IPS-NIHi7 (cell line): ENCODE data around the gene UNK.
"Not testable (repeated sequence)": the region's sequence is repeated elsewhere in the genome, so short reads cannot be mapped to it uniquely, and the experiment has no call there.

Experiments
- DNase-seq: peaks from one replicate; pipeline ENCODE4 v3.0.0; 2012; ENCODE audit warnings: mixed read lengths; ENCODE audit errors: extremely low spot score

The UNK gene

GRCh38 chr17:75773121-75773807 lies 11.3 kb upstream of the UNK start:
- DNase-seq = no peak

DNA sequence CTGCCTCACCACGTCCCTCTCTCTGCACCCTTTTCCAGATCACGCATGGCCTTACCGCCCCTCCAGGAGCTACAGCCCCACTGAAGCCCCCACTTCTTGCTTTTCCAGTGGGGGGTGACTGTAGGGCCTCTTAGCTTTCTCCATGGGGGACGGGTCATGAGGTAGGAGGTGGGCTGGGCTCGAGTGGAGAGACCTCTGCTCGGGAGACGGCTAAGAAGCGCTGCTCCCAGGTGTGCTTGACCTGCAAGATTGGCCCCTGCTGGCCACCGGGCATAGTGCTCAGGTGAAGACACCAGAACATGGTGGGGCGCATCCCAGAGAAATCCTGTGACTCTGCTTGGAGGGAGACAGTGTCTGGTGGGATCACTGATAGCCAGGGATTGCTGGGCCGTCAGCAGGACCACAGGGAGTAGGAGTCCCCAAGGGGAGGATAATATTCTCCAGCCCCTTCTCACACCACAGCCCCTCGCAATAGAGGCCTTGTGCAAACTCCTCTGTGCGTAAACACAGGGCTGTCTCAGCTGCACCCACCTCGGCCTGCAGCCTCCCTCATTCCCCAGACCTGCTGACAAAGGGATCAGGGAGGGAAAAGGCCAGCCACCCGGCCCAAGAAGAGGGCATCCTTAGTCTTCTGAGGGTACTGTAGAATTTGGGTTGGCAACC lies 10.7 kb upstream of the UNK start:
- DNase-seq = no peak

DNA sequence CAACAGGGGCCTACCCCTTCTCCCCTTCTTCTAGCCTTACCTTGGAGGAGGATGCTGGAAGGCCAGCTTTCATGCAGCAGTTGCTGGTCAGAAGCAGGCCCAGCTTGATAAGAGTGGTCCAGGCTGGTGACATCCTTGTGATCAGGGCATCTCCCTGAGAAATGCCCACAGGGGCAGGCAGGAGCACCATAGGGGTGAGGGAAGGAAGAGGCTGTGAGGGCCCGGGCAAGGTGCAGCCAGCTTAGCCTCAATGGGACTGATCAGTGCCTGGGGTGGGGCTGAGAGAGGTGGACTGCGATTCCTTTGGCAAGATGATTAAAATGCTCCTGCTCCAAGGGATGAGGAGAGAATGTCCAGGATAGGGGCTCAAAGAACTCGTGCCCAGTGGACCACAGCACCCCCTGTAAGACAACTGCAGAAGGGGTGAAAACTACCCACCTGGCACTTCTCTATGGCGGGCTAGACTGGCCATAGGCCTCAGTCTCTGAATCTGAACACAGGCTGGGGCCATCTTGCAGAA lies 10.1 kb upstream of the UNK start:
- DNase-seq = no peak

DNA sequence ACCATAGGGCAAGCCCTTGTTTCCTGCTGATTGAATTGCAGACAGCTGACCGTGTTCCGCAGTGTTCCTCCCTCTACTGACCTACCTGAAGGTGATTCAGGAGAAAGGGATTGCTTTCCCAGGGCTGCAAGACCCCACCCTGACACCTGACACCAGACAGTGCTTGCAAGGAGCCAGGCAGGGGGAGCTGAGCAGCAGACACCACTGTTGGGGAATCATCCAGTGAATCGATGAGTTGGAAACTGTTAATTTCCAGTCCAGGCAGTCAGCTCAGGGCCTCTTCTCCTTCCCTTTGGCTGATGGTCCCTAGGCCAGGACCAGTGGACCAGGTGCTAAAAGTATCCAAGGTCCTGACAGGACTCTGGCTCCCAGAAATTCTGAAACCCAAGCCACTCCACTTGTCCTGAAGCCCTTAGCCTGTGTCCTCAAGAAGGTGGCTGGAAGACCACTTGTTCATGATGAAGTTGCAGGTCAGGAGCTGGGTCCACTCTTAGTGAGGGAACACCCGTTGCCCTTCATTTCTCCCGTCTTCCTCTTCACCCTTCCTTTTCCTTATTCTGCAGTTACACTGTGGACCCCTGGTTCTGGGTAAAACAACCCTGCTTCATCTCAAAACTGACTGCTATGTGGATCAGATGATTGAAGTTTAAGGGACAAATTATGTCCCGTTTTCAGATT lies 9.5 kb upstream of the UNK start:
- DNase-seq = no peak

- DNase-seq = no peak
These were observed 8.0 kb upstream of the UNK start for GRCh38 chr17:75776386-75777295.

DNA sequence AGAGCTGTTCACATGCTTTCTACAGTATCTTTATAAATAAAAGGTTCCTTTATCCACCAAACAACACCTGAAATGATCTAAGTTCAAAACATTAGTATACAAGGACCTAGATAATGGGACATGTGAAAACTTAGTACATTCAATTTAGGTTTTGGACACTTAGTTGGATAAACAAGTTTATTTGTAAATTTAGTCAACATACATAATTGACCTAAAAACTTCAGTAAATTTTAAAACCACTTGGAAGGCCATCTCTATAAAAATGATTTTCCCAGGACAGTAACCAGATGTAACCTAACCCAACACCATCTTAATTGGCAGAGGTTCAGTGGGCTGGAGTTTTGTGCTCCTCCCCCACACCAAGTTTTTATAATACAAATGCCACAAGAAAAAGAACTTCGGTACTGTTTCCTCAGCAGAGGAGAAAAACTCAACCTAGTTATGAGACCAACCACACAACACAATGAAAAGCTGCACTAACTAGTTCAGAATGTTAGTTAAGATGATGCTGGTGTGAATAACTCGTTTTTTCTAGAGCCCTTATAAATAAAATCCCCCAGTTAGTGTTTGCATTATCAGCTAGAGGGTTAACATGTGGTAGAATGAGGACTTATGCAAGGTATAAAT lies 7.2 kb upstream of the UNK start:
- DNase-seq = no peak

DNA sequence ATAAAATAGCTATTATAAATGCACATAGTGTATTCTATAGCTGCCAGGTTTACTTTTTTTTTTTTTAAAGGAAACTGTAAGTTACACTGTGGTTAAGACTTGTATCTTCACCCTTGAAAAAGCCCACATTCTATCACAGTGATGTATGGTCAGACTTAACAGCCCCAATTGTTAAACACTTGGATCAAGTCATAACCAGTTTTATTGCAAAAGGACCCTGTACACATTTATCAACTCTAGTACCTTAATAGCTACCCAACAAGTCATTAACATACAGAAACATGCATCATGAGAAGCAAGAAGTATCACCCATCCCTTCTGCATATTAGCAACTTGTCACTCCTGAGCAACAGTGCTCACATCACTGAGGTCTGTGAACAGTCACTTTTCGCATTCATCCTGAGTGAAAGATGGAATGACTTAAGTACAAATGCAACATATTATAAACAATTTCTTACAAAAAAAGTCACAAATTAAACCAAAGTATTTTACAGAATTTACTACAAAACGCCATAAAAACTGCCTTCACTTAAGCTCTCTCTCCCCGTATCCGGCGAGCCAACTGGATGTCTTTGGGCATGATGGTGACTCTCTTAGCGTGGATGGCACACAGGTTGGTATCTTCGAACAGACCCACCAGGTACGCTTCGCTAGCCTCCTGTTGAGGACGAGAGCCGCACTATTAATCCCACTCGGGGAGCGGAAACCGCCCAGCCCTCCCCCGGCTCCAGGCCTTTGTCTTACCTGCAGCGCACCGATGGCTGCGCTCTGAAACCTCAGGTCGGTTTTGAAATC lies 6.3 kb upstream of the UNK start:
- not testable (repeated sequence) for DNase-seq

GRCh38 chr17:75778861-75779249 lies 5.8 kb upstream of the UNK start:
- peak; percentile 44 for DNase-seq

GRCh38 chr17:75779250-75779986 lies 5.2 kb upstream of the UNK start:
- DNase-seq = peak; percentile 97

DNA sequence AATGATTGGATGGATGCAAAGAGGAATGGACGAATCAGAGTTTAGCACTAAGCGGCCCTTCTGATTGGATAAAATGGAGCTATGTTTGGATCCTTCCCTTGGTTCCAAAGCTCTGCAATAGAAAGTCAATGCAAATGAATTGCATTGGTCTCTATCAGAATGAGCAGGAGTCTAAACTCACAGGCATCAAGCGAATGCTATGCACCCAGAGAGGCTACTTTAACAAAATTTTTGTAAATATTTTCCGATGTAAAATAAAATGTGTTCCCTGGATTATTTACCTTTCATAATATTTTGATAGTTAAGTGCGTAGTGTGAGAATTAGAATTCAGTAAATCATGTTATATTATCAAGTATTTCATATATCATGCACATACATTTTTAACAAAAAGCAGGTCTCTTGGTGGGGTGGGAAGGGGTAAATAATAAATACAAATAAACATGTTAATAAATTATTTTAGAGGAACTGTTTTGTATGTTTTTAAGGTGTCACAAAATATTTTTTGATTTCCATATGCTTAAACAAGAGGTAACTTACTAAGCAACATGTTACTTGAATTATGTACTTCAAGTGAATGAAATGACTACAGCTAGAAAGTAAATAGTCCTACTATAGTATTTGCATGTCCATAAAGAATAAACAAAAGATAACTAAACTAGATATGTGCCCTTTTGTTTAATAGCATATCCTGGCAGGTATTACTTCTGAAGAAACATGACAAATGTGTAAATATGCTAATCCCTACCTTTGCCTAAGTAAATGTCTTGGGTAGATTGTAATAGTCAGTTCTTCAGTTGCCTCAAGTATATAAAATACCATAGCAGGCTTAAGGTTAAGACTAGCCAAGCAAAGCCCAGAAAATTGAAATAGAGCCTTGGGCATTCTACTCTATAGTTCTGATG lies 4.4 kb upstream of the UNK start:
- DNase-seq = no peak

GRCh38 chr17:75783069-75783783 lies 1.4 kb upstream of the UNK start:
- no peak for DNase-seq

DNA sequence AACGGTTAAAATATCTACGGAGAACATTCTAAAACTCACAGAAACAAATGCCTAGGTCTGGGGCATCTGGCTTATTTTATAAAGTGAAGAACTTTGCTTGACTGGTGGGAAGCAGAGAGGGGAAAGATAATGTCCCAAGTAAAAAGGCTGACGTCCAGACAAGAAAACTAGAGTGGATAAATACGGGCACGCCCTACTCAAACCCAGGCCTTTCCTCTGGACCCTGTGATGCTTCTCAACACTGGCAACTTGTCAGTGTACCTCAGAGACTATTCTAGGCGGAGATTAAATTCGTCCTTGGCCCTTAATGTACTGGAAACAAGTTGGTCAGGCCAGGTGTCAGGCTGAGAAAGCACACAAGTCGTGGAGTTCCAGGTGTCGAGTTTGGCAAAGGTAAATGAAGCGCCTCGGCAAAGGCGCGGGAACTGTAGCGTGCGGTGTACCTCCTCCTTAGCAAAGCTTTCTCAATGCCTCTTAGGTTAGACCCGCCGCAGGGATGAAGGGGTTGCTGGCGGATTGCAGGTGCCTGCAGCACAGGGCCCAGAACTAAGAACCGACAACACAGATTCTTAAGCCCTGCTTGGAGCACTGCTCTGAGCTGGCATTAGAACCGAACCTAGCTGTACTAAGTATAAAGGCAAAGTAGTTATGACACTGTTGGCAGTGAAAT lies 668 bp upstream of the UNK start:
- DNase-seq = no peak

GRCh38 chr17:75785016-75785890 lies 647 bp downstream of the UNK start:
- DNase-seq = peak; percentile 79

GRCh38 chr17:75791254-75791653 lies 6.6 kb downstream of the UNK start:
- no peak for DNase-seq

GRCh38 chr17:75793460-75793859 lies 8.9 kb downstream of the UNK start:
- DNase-seq = no peak

DNA sequence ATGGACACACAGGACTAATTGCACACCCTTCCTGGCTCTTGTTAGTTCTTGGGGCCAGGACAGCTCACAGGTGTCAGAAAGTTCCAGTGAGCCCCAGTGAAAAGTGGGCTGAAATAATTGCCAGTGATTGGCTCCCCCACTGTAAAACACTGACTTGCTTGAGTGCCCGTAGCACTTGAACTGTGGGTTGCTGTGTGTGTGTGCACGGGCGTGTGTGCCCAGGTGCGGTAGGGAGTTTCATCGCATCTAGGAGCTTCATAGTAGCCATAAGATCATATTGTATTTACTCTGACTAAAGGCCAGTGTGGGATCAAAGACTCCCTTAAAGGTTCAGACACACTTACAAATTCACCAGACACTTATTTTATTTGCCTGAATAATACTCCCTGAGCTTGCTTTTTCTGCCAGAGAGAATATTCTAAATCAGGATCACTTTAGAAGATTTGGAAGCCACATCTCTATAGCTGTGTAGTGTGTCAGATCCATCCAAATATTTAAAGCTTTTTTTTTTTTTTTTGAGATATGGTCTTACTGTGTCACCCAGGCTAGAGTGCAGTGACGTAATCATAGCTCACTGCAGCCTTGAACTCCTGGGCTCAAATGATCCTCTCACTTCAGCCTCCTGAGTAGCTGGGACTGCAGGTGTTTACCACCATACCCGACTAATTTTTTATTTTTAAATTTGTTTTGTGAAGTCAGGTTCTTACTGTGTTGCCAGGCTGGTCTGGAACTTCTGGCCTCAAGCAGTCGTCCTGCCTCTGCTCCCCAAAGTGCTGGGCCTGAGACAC lies 11.4 kb downstream of the UNK start:
- DNase-seq = no peak
